ENCODE data around the gene PHACTR1.

PHACTR1 gene

DNA sequence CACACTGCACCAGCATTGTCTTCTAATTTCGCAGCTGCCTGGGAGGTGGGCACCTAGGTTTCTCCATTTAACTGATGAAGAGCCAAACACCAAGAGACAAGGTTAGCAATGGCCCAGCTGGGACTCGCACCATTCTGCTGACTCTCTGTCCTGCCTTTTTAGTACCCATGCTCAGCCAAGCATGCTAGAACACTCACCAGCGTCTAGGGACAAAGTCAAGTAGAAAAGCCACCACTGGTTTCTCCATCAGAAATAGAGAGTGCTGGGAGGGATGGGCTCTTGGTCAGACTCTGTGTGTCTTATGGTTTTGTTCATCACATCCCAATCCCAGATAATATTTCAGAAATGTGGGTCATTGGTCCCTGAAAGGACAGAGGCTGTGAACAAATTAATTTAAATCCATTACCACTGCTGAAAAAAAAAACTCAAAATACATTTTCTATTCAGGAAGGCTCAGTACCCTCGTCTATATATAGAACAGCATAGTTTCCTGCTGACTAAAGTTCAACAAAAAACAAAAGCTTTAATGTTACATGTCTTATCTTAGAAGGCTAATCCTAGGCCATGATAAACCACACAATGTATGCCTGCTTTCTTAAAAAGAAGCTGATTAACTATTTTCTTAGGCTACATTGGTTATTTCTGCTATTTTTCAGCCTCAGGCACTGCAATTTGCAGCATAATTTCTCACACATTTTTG lies 500.8 kb downstream of the PHACTR1 start:
- Histone ChIP-seq H3K9ac (no peak overlapping the region), H3K4me3 (ENCODE audit: low read depth, low read length) (no peak overlapping the region), H3K36me3 (ENCODE audit: control insufficient read depth, insufficient read depth, low read length) (no peaks in the 10 kb centered on the region), H3K9me3 (ENCODE audit: control insufficient read depth, low read length) (no peaks in the 10 kb centered on the region), H3K27ac (no peak overlapping the region), H3K79me2 (no peaks in the 10 kb centered on the region), H3K27me3 (ENCODE audit: control insufficient read depth, insufficient read depth, low read length) (no peaks in the 10 kb centered on the region), H3K4me2 (ENCODE audit: low read length) (no peak overlapping the region), H3K4me1 (no peaks in the 10 kb centered on the region), H2AFZ (no peak overlapping the region)
- no peak for TF ChIP-seq CTCF (IDR thresholded peaks at IDR 0.05)

DNA sequence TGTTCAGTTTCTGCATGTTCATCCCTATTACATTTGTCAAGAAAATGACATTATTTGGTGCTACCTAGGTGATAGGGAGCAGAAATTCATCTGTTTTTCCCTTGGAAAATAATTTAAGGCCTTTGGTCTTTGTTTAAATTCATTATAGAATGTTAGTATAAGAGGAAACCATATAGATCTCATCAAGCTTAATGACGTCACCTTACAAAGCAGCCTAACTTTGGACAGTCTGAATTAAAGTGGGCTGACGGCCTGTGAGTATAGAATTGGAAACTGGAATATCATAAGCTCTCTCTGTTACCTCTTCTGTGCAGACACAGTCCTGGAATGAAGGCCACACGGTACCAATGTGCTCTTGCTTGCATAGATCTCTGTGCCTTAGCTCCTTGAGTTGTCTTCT lies 503.7 kb downstream of the PHACTR1 start:
- Histone ChIP-seq H3K27me3 (ENCODE audit: control insufficient read depth, insufficient read depth, low read length) (no peaks in the 10 kb centered on the region), H3K9me3 (ENCODE audit: control insufficient read depth, low read length) (no peaks in the 10 kb centered on the region), H3K27ac (no peak overlapping the region), H3K36me3 (ENCODE audit: control insufficient read depth, insufficient read depth, low read length) (no peaks in the 10 kb centered on the region), H3K9ac (no peak overlapping the region), H2AFZ (no peak overlapping the region), H3K79me2 (no peaks in the 10 kb centered on the region), H3K4me2 (ENCODE audit: low read length) (no peak overlapping the region), H3K4me1 (no peaks in the 10 kb centered on the region), H3K4me3 (ENCODE audit: low read depth, low read length) (no peak overlapping the region)
- no peak for TF ChIP-seq CTCF (IDR thresholded peaks at IDR 0.05)

DNA sequence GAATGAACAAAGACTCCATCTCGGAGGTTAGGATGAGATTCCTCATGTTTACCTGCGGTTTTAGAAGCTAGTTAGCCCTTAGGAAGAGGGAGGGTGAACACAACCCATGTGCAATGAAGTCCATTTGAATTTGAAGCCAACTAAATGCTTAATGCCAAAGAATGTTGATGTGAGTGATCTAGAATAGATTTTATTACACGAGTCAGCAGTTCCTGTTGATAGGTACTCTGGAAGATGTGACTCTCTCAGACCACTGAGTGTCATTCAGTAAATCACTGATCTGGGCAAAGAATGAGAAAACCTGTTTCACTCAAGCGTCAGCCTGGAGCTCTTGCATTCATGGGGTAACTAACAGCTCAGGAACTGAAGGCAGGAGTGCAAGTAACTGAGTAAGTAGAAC lies 505.5 kb downstream of the PHACTR1 start:
- TF ChIP-seq CTCF (IDR thresholded peaks at IDR 0.05), result no peak

GRCh38 chr6:13226071-13226470 lies 509.5 kb downstream of the PHACTR1 start:
- Histone ChIP-seq H3K9me3 (ENCODE audit: control insufficient read depth, low read length) (no peaks in the 10 kb centered on the region), H3K4me2 (ENCODE audit: low read length) (no peak overlapping the region), H2AFZ (no peak overlapping the region), H3K9ac (no peak overlapping the region), H3K27me3 (ENCODE audit: control insufficient read depth, insufficient read depth, low read length) (no peaks in the 10 kb centered on the region), H3K4me1 (no peaks in the 10 kb centered on the region), H3K36me3 (ENCODE audit: control insufficient read depth, insufficient read depth, low read length) (no peaks in the 10 kb centered on the region), H3K4me3 (ENCODE audit: low read depth, low read length) (no peak overlapping the region), H3K27ac (no peak overlapping the region), H3K79me2 (no peaks in the 10 kb centered on the region)
- no peak for TF ChIP-seq CTCF (IDR thresholded peaks at IDR 0.05)

More for the DNA sequence above, 505.5 kb downstream of the PHACTR1 start:
- no peak overlapping the region for H3K4me2 ChIP-seq (ENCODE audit: low read length)
- H3K4me1 ChIP-seq, result no peaks in the 10 kb centered on the region
- no peaks in the 10 kb centered on the region for H3K9me3 ChIP-seq (ENCODE audit: control insufficient read depth, low read length)
- H3K27me3 ChIP-seq (ENCODE audit: control insufficient read depth, insufficient read depth, low read length), result no peaks in the 10 kb centered on the region
- no peaks in the 10 kb centered on the region for H3K79me2 ChIP-seq
- H3K36me3 ChIP-seq (ENCODE audit: control insufficient read depth, insufficient read depth, low read length), result no peaks in the 10 kb centered on the region
- no peak overlapping the region for H2AFZ ChIP-seq
- H3K27ac ChIP-seq, result no peak overlapping the region
- no peak overlapping the region for H3K4me3 ChIP-seq (ENCODE audit: low read depth, low read length)
- H3K9ac ChIP-seq, result no peak overlapping the region
